Activated CD8-positive, alpha-beta memory T cell treated with anti-CD3 and anti-CD28 coated beads, Interleukin-2, amount 10 ng/mL, durations not matched to agents 7 days and 5 days (primary cell): Measurements from ENCODE around the gene JAK1. TPM values are rescaled to one million over a fixed set of nuclear protein-coding genes. Genes with fewer than 3 reads are reported as not detected.
"Not testable (repeated sequence)": the region's sequence is repeated elsewhere in the genome, so short reads cannot be mapped to it uniquely, and the experiment has no call there.

Experiments used
- ATAC-seq: fragments of 150-1000 bp; cut with Tn5 transposase; one replicate; pipeline ENCODE4 v1.10.0; 2021; ENCODE audit warnings: moderate library complexity
- CTCF ChIA-PET: fragments of 350-600 bp; sonication (Branson Sonifier 250); formaldehyde crosslinking; loops from one replicate; lab custom pipeline; 2021; ENCODE audit warnings: antibody characterized with exemption; lab: Charles Lee
- DNase-seq: peaks from one replicate; pipeline ENCODE4 v3.0.0-alpha.2; 2020
- H3K27ac Mint-ChIP-seq: one replicate; pipeline ENCODE4 v1.8.0; 2021; ENCODE audit warnings: mild to moderate bottlenecking, mixed read lengths
- H3K27me3 Mint-ChIP-seq: one replicate; pipeline ENCODE4 v1.8.0; 2021; ENCODE audit warnings: mixed read lengths
- H3K36me3 Mint-ChIP-seq: one replicate; pipeline ENCODE4 v1.8.0; 2021; ENCODE audit warnings: mild to moderate bottlenecking, mixed read lengths
- H3K4me1 Mint-ChIP-seq: one replicate; pipeline ENCODE4 v1.8.0; 2021; ENCODE audit warnings: mixed read lengths
- H3K4me3 Mint-ChIP-seq: one replicate; pipeline ENCODE4 v1.8.0; 2021; ENCODE audit warnings: mild to moderate bottlenecking, moderate library complexity, mixed read lengths
- H3K9me3 Mint-ChIP-seq: one replicate; pipeline ENCODE4 v1.8.0; 2022; ENCODE audit warnings: low read depth, mixed read lengths
- total RNA-seq, 2 experiments: library from RNA; stranded (reverse); gene quantifications; one replicate each; pipeline ENCODE4 v1.2.3, GENCODE V29; 2021

JAK1 gene
- 100 to 1,000 TPM; 166 to 173 TPM for total RNA-seq

- peak; percentile 91 for DNase-seq
Observed at GRCh38 chr1:64966158-64966971, at the start of gene JAK1. TSS of gene JAK1 (minus strand) at chr1:64966549. CDS start at chr1:64886264, 80,285 bp downstream.

GRCh38 chr1:65014321-65014720, 48.0 kb upstream of the JAK1 start:
- Mint-ChIP-seq H3K27ac (no peak overlapping the region), H3K4me1 (peaks cover 25% of the 10 kb centered on the region), H3K27me3 (no peaks in the 10 kb centered on the region), H3K9me3 (peaks cover 2% of the 10 kb centered on the region), H3K4me3 (no peak overlapping the region), H3K36me3 (peaks cover 21% of the 10 kb centered on the region)
- ATAC-seq (no peak), DNase-seq (no peak)
- CTCF ChIA-PET: no interaction called here

More at GRCh38 chr1:64966158-64966971, at the start of gene JAK1:
- H3K36me3 Mint-ChIP-seq: peaks cover 8% of the 10 kb centered on the region
- ATAC-seq: peak; percentile 83
- H3K9me3 Mint-ChIP-seq: no peaks in the 10 kb centered on the region
- peak within 1 kb of the TSS; percentile 90 for H3K4me3 Mint-ChIP-seq
- no peaks in the 10 kb centered on the region for H3K27me3 Mint-ChIP-seq
- CTCF ChIA-PET: interaction anchor here (0.8 to 1.8 kb wide), 9 partner anchors 13 to 139 kb away, joined by 3 to 8 read pairs (median 3); no protein-coding TSS in a partner anchor
- peak within 1 kb of the TSS; percentile 92 for H3K27ac Mint-ChIP-seq
- peaks cover 45% of the 10 kb centered on the region for H3K4me1 Mint-ChIP-seq

GRCh38 chr1:65011983-65012382, 45.6 kb upstream of the JAK1 start:
- DNase-seq (peak; percentile 72), ATAC-seq (peak; percentile 66)
- Mint-ChIP-seq H3K27me3 (no peaks in the 10 kb centered on the region), H3K36me3 (peaks cover 21% of the 10 kb centered on the region), H3K9me3 (peaks cover 2% of the 10 kb centered on the region), H3K4me3 (no peak overlapping the region), H3K27ac (peak overlapping the region; percentile 80), H3K4me1 (peaks cover 37% of the 10 kb centered on the region)
- CTCF ChIA-PET: interaction anchor here (1.1 to 1.6 kb wide), 4 partner anchors 9 to 49 kb away, joined by 3 to 8 read pairs (median 4); no protein-coding TSS in a partner anchor

- peaks cover 5% of the 10 kb centered on the region for H3K27me3 Mint-ChIP-seq
- H3K36me3 Mint-ChIP-seq: peaks cover 23% of the 10 kb centered on the region
- H3K4me1 Mint-ChIP-seq: peaks cover 37% of the 10 kb centered on the region
- peaks cover 2% of the 10 kb centered on the region for H3K9me3 Mint-ChIP-seq
- CTCF ChIA-PET: no interaction called here
- no peak overlapping the region for H3K4me3 Mint-ChIP-seq
- DNase-seq (no peak), ATAC-seq (peak; percentile 59)
- H3K27ac Mint-ChIP-seq: peak overlapping the region; percentile 89
Observed at GRCh38 chr1:65009724-65010420, 43.5 kb upstream of the JAK1 start.

GRCh38 chr1:65009176-65009575, 42.8 kb upstream of the JAK1 start:
- CTCF ChIA-PET: interaction anchor here (0.7 to 1.4 kb wide), 2 partner anchors 44 to 48 kb away, joined by 3 to 4 read pairs; no protein-coding TSS in a partner anchor
- H3K9me3 Mint-ChIP-seq: peaks cover 2% of the 10 kb centered on the region
- peaks cover 12% of the 10 kb centered on the region for H3K27me3 Mint-ChIP-seq
- no peak overlapping the region for H3K4me3 Mint-ChIP-seq
- peak overlapping the region; percentile 89 for H3K27ac Mint-ChIP-seq
- DNase-seq (no peak), ATAC-seq (peak; percentile 34)
- peaks cover 23% of the 10 kb centered on the region for H3K36me3 Mint-ChIP-seq
- peaks cover 37% of the 10 kb centered on the region for H3K4me1 Mint-ChIP-seq

GRCh38 chr1:65006806-65007205, 40.5 kb upstream of the JAK1 start:
- ATAC-seq (no peak), DNase-seq (no peak)
- Mint-ChIP-seq H3K27me3 (peaks cover 24% of the 10 kb centered on the region), H3K4me3 (no peak overlapping the region), H3K36me3 (peaks cover 19% of the 10 kb centered on the region), H3K4me1 (peaks cover 46% of the 10 kb centered on the region), H3K9me3 (peaks cover 2% of the 10 kb centered on the region), H3K27ac (no peak overlapping the region)
- CTCF ChIA-PET: interaction anchor here (0.9 kb wide), 1 partner anchor 29 kb away, joined by 3 read pairs; no protein-coding TSS in a partner anchor

GRCh38 chr1:65003316-65003664, 36.9 kb upstream of the JAK1 start:
- Mint-ChIP-seq H3K27me3 (peaks cover 27% of the 10 kb centered on the region), H3K27ac (no peak overlapping the region), H3K4me3 (peak overlapping the region; percentile 61), H3K36me3 (peaks cover 9% of the 10 kb centered on the region), H3K4me1 (peaks cover 27% of the 10 kb centered on the region), H3K9me3 (peaks cover 5% of the 10 kb centered on the region)
- no peak for ATAC-seq
- CTCF ChIA-PET: interaction anchor here (1.0 to 2.0 kb wide), 6 partner anchors 9 to 72 kb away, joined by 3 to 8 read pairs (median 4); partner anchors contain the start of gene JAK1
- no peak for DNase-seq

- peaks cover 5% of the 10 kb centered on the region for H3K9me3 Mint-ChIP-seq
- H3K27ac Mint-ChIP-seq: peak overlapping the region; percentile 47
- CTCF ChIA-PET: interaction anchor here (1.0 to 2.0 kb wide), 8 partner anchors 10 to 73 kb away, joined by 3 to 8 read pairs (median 4); partner anchors contain the start of gene JAK1
- peaks cover 24% of the 10 kb centered on the region for H3K4me1 Mint-ChIP-seq
- peak overlapping the region; percentile 61 for H3K4me3 Mint-ChIP-seq
- ATAC-seq (peak; percentile 90), DNase-seq (peak; percentile 78)
- peaks cover 27% of the 10 kb centered on the region for H3K27me3 Mint-ChIP-seq
- H3K36me3 Mint-ChIP-seq: peaks cover 9% of the 10 kb centered on the region
Observed at GRCh38 chr1:65002508-65003315, 36.4 kb upstream of the JAK1 start.

- peaks cover 5% of the 10 kb centered on the region for H3K9me3 Mint-ChIP-seq
- H3K36me3 Mint-ChIP-seq: peaks cover 9% of the 10 kb centered on the region
- CTCF ChIA-PET: interaction anchor here (1.0 to 2.0 kb wide), 8 partner anchors 10 to 177 kb away, joined by 3 to 8 read pairs (median 4); partner anchors contain the start of gene JAK1
- H3K27me3 Mint-ChIP-seq: peaks cover 27% of the 10 kb centered on the region
- ATAC-seq (no peak), DNase-seq (peak; percentile 43)
- peak overlapping the region; percentile 61 for H3K4me3 Mint-ChIP-seq
- H3K27ac Mint-ChIP-seq: no peak overlapping the region
- H3K4me1 Mint-ChIP-seq: peaks cover 24% of the 10 kb centered on the region
Observed at GRCh38 chr1:65002156-65002507, 35.8 kb upstream of the JAK1 start.

GRCh38 chr1:65001231-65001792, 35.0 kb upstream of the JAK1 start:
- H3K27me3 Mint-ChIP-seq: peaks cover 27% of the 10 kb centered on the region
- CTCF ChIA-PET: interaction anchor here (1.0 to 1.2 kb wide), 2 partner anchors 17 to 176 kb away, joined by 3 to 4 read pairs; no protein-coding TSS in a partner anchor
- H3K4me3 Mint-ChIP-seq: peak overlapping the region; percentile 61
- peak; percentile 80 for ATAC-seq
- H3K27ac Mint-ChIP-seq: peak overlapping the region; percentile 51
- H3K9me3 Mint-ChIP-seq: peaks cover 5% of the 10 kb centered on the region
- peaks cover 9% of the 10 kb centered on the region for H3K36me3 Mint-ChIP-seq
- H3K4me1 Mint-ChIP-seq: peaks cover 24% of the 10 kb centered on the region
- peak; percentile 77 for DNase-seq

- H3K27ac Mint-ChIP-seq, H3K9me3 Mint-ChIP-seq, ATAC-seq, CTCF ChIA-PET, H3K27me3 Mint-ChIP-seq, H3K4me3 Mint-ChIP-seq, DNase-seq, H3K36me3 Mint-ChIP-seq: not testable (repeated sequence)
- H3K4me1 Mint-ChIP-seq: peaks cover 22% of the 10 kb centered on the region
Observed at GRCh38 chr1:64998425-64998948, 32.1 kb upstream of the JAK1 start.
